ENCODE results near the gene CRB1.

CRB1 gene

GRCh38 chr1:197320991-197321531 is 53.0 kb downstream of the CRB1 start (continued):
- TF ChIP-seq ZSCAN4 (tag by site-specific recombination; IDR thresholded peaks at IDR 0.05) = no peak
- no peak for TF ChIP-seq ZNF423 (tag by site-specific recombination; IDR thresholded peaks at IDR 0.05)
- no peak for TF ChIP-seq ZFP37 (tag by site-specific recombination; IDR thresholded peaks at IDR 0.05)
- TF ChIP-seq ZNF426 (tag by site-specific recombination; IDR thresholded peaks at IDR 0.05) = no peak
- no peak for TF ChIP-seq ZSCAN5A (tag by site-specific recombination; IDR thresholded peaks at IDR 0.05)
- no peak for TF ChIP-seq ZNF529 (tag by site-specific recombination; IDR thresholded peaks at IDR 0.05; ENCODE audit: insufficient replicate concordance)

GRCh38 chr1:197321811-197322210 is 53.8 kb downstream of the CRB1 start:
- TF ChIP-seq ZNF600 (tag by site-specific recombination; IDR thresholded peaks at IDR 0.05) (no peak), ZBTB10 (tag by site-specific recombination; IDR thresholded peaks at IDR 0.05) (no peak), ZFP3 (tag by site-specific recombination; IDR thresholded peaks at IDR 0.05; ENCODE audit: low read depth) (no peak), TSHZ1 (tag by site-specific recombination; IDR thresholded peaks at IDR 0.05; ENCODE audit: borderline replicate concordance) (no peak), ZBTB7A (tag by site-specific recombination; IDR thresholded peaks at IDR 0.05; ENCODE audit: low read depth) (no peak), SP2 (tag by site-specific recombination; IDR thresholded peaks at IDR 0.05) (no peak), ZNF280D (tag by site-specific recombination; IDR thresholded peaks at IDR 0.05) (no peak), ZNF324 (tag by site-specific recombination; IDR thresholded peaks at IDR 0.05) (no peak), ZNF830 (tag by site-specific recombination; IDR thresholded peaks at IDR 0.05; ENCODE audit: low read depth) (no peak), ZFP37 (tag by site-specific recombination; IDR thresholded peaks at IDR 0.05) (no peak), SCRT1 (tag by site-specific recombination; IDR thresholded peaks at IDR 0.05; ENCODE audit: borderline replicate concordance) (no peak)
- Histone ChIP-seq H3K4me1 (ENCODE audit: control insufficient read depth, insufficient read depth, low read length) (no peaks in the 10 kb centered on the region), H3K27ac (ENCODE audit: extremely low read depth, low read depth, low read length) (no peak overlapping the region), H3K4me3 (ENCODE audit: low read depth, low read length) (no peak overlapping the region), H3K9me3 (ENCODE audit: control insufficient read depth, insufficient read depth, low read depth, low read length) (no peaks in the 10 kb centered on the region), H3K36me3 (ENCODE audit: control insufficient read depth in 2 of 2, insufficient read depth in 1 of 2, low read length in 2 of 2) (no peaks in the 10 kb centered on the region)
- POLR2A ChIA-PET = no interaction called here
- CTCF ChIA-PET = interaction anchor here (0.7 to 1.6 kb wide), 3 partner anchors 30 to 42 kb away, joined by 3 read pairs; no protein-coding TSS in a partner anchor
